Gastroesophageal sphincter (tissue), 4 donors: ENCODE results near the gene JPT2. TPM values are rescaled to one million over a fixed set of nuclear protein-coding genes. Genes with fewer than 3 reads are reported as not detected.

Experiments used
- ATAC-seq: fragments of 150-250 bp; one replicate; pipeline ENCODE4 v1.9.1; 2016; ENCODE audit warnings: mild to moderate bottlenecking, moderate library complexity
- H3K27ac ChIP-seq, 4 donors: fragments of 200-600 bp; sonication (generic) in 3 of 4; 1 replicate in 3 of 4; 2 replicates in 1 of 4; pipeline ENCODE4 v1.5.1; 2016 to 2019
- H3K27me3 ChIP-seq: fragments of 200-600 bp; sonication (generic); one replicate; pipeline ENCODE4 v1.5.1; 2019
- H3K36me3 ChIP-seq, 2 donors: fragments of 200-600 bp; sonication (generic); one replicate each; pipeline ENCODE4 v1.5.1; 2019; ENCODE audit warnings: control low read depth in 1 of 2
- H3K4me1 ChIP-seq, 3 donors: fragments of 200-600 bp; sonication (generic); 1 replicate in 2 of 3; 2 replicates in 1 of 3; pipeline ENCODE4 v1.5.1; 2016 to 2019; ENCODE audit warnings: control low read depth in 2 of 3
- H3K4me3 ChIP-seq, 2 donors: fragments of 200-600 bp; sonication (generic); one replicate each; pipeline ENCODE4 v1.5.1; 2019; ENCODE audit warnings: mild to moderate bottlenecking in 1 of 2, moderate library complexity in 1 of 2
- H3K9me3 ChIP-seq, 3 donors: fragments of 200-600 bp; sonication (generic); one replicate each; pipeline ENCODE4 v1.5.1; 2017 to 2019; ENCODE audit warnings: control low read depth in 2 of 3
- CTCF ChIP-seq, 4 experiments: fragments of 200-600 bp in 2 of 4; fragments of 450-650 bp in 2 of 4; sonication (generic) in 1 of 4; IDR thresholded peaks; one replicate each; pipeline ENCODE4 v1.5.1; 2017 to 2019; ENCODE audit warnings: antibody characterized with exemption in 4 of 4, mild to moderate bottlenecking in 2 of 4, moderate library complexity in 2 of 4
- EP300 ChIP-seq: sonication (generic); formaldehyde crosslinking; IDR thresholded peaks from one replicate; pipeline ENCODE4 v1.6.1; 2017; ENCODE audit warnings: antibody characterized with exemption, mild to moderate bottlenecking
- POLR2A ChIP-seq, 2 donors: fragments of 450-650 bp; IDR thresholded peaks; one replicate each; pipeline ENCODE4 v1.6.1; 2017; ENCODE audit warnings: antibody characterized with exemption in 2 of 2, mild to moderate bottlenecking in 2 of 2, moderate library complexity in 1 of 2
- POLR2AphosphoS5 ChIP-seq: sonication (generic); formaldehyde crosslinking; IDR thresholded peaks from one replicate; pipeline ENCODE4 v1.6.1; 2017; ENCODE audit warnings: antibody characterized with exemption
- WGBS, 2 donors: methylation state at CpG; one replicate each; pipeline ENCODE4 v1.1.5; 2018; ENCODE audit warnings: low coverage in 1 of 2; 5-methylcytosine and 5-hydroxymethylcytosine counted together
- total RNA-seq, 4 donors: library from RNA; depleted of rRNA; stranded (reverse); fragments of >200 nt; gene quantifications; one replicate each; pipeline ENCODE4 v1.1.0, GENCODE V29; 2016

Gene JPT2
- total RNA-seq, 4 donors from 2014 or later = 21.4 to 49.9 (median 31.6) TPM

GRCh38 chr16:1655909-1656807 is 21.9 kb upstream of the JPT2 start:
- Histone ChIP-seq H3K4me1 (no peaks in the 10 kb centered on the region), H3K27ac (no peak overlapping the region), H3K9me3 (no peaks in the 10 kb centered on the region), H3K27me3 (no peaks in the 10 kb centered on the region), H3K4me3 (no peak overlapping the region), H3K36me3 (peaks cover 0 to 99% of the 10 kb centered on the region in 2 donors)
- WGBS, 2 donors = no CpG with 5 or more reads among the region's 52 CpGs
- no peak for ATAC-seq
- TF ChIP-seq POLR2A (IDR thresholded peaks at IDR 0.05) (no peak), EP300 (no peak), POLR2AphosphoS5 (no peak), CTCF (IDR thresholded peaks at IDR 0.05) (no peak)

GRCh38 chr16:1656808-1657617 is 21.1 kb upstream of the JPT2 start:
- H3K4me3 ChIP-seq = no peak overlapping the region
- no peaks in the 10 kb centered on the region for H3K4me1 ChIP-seq
- H3K9me3 ChIP-seq = no peaks in the 10 kb centered on the region
- no peak for TF ChIP-seq EP300
- TF ChIP-seq CTCF (IDR thresholded peaks at IDR 0.05) = no peak
- no peak for TF ChIP-seq POLR2A (IDR thresholded peaks at IDR 0.05)
- TF ChIP-seq POLR2AphosphoS5 = no peak
- no peaks in the 10 kb centered on the region for H3K27me3 ChIP-seq
- no peak for ATAC-seq
- no CpG with 5 or more reads among the region's 24 CpGs for WGBS, 2 donors
- H3K36me3 ChIP-seq = peaks cover 0 to 100% of the 10 kb centered on the region in 2 donors
- H3K27ac ChIP-seq = no peak overlapping the region

GRCh38 chr16:1657841-1658240 is 20.2 kb upstream of the JPT2 start:
- peaks cover 0 to 100% of the 10 kb centered on the region in 2 donors for H3K36me3 ChIP-seq
- H3K9me3 ChIP-seq = no peaks in the 10 kb centered on the region
- no peaks in the 10 kb centered on the region for H3K4me1 ChIP-seq
- TF ChIP-seq POLR2AphosphoS5 (no peak), POLR2A (IDR thresholded peaks at IDR 0.05) (no peak), CTCF (IDR thresholded peaks at IDR 0.05) (no peak), EP300 (no peak)
- H3K4me3 ChIP-seq = no peak overlapping the region
- no peak overlapping the region for H3K27ac ChIP-seq
- no CpG with 5 or more reads among the region's 13 CpGs for WGBS, 2 donors
- ATAC-seq = no peak
- no peaks in the 10 kb centered on the region for H3K27me3 ChIP-seq

- Histone ChIP-seq H3K4me1 (no peaks in the 10 kb centered on the region), H3K4me3 (no peak overlapping the region), H3K36me3 (peaks cover 0 to 100% of the 10 kb centered on the region in 2 donors), H3K27ac (no peak overlapping the region), H3K27me3 (no peaks in the 10 kb centered on the region), H3K9me3 (no peaks in the 10 kb centered on the region)
- WGBS, 2 donors = 85 to 90% methylated on average over 3 to 4 of the region's 5 CpGs
- ATAC-seq = no peak
- TF ChIP-seq POLR2AphosphoS5 (no peak), EP300 (no peak), CTCF (IDR thresholded peaks at IDR 0.05) (no peak), POLR2A (IDR thresholded peaks at IDR 0.05) (no peak)
Measured at GRCh38 chr16:1659031-1659430, 19.0 kb upstream of the JPT2 start.
